M059J (cell line): ENCODE results near the gene SAYSD1. TPM values are rescaled to one million over a fixed set of nuclear protein-coding genes. Genes with fewer than 3 reads are reported as not detected.

Source experiments
- DNase-seq: peaks from one replicate; pipeline ENCODE4 v3.0.0-alpha.2; 2012; ENCODE audit warnings: low read depth
- total RNA-seq: library from RNA; depleted of rRNA; stranded (reverse); fragments of >200 nt; shearing (Covaris generic); gene quantifications from 2 replicates; pipeline ENCODE4 v1.2.3, GENCODE V29; 2014; rRNA removed

The SAYSD1 gene
- total RNA-seq, 1 experiment from 2014 or later = 24.2 TPM

DNA sequence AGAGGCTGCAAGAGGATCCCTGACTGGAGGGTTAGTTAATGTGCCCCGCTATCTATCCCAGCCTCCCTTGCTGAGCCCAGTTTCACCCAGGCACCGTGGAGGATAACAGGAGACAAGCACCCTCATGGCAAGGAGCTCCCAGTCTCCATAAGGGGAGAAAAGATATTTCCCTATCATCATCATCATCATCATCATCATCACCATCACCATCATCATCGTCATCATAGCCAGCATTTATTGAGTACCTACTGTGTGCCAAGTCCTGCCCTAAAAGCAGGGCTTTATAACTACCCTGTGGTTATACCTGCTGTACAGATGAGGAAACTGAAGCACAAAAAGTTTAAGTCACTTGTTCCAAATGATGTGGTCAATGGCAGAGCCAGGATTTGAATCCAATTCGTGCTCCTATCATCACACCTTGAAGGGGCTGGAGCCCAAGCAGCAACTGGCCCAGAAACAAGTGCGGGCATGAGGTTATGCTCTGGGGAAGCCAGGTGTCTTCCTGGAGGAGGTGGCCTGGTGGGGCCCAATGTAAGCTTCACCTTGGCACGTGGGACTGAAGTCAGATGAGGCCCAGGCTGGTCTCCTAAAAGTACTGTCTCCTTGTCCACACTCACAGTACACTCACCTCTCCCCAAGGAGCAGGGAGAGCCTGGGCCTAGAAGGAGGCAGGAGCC, 56.4 kb downstream of the SAYSD1 start:
- no peak for DNase-seq

DNA sequence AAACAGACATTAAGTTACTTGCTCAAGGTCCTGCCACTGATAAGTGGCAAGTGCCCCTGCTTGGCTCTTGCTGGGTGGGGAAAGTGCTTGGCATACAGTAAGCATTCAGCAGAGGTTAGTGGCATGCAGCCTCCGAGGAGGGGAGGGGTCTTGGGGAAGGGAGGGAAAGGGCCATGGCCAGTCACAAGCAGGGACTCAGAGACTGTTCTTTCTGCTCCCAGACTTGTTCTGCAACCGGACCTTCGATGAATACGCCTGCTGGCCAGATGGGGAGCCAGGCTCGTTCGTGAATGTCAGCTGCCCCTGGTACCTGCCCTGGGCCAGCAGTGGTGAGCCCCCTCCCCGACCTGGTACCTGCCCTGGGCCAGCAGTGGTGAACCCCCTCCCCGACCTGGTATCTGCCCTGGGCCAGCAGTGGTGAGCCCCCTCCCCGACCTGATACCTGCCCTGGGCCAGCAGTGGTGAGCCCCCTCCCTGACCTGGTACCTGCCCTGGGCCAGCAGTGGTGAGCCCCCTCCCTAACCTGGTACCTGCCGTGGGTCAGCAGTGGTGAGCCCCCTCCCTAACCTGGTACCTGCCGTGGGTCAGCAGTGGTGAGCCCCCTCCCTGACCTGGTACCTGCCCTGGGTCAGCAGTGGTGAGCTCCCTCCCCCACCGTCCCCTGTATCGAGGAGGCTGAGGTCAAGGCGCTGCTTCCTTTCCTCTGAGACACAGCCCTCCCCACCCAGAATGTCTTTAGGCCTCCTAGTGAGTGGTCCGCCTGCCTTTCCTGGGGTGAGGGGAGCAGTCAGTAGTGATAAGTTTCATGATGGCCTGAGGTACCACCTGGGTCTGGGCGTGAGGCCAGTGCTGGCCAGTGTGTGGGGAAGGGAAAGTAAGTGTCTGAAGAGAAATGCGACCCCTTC, 57.5 kb downstream of the SAYSD1 start:
- no peak for DNase-seq

DNA sequence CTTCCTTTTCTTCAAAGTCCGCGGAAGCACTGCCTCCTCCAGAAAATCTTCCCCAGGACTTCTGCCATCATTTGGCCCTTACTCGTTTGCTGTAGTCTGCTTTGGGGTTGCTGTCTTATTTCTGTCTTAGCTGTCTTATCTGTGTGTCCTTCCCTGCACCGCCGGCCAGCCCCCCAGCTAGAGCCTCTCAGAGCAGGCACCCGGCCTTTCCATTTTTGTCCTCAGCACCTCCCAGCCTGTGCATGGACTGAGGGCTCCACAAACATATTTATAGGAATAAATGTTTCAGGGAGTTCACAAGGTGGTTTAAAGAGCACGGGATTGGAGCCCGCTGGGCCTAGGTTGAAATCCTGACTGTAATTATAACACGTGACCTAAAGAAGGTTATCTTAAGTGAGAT, 58.3 kb downstream of the SAYSD1 start:
- no peak for DNase-seq

DNA sequence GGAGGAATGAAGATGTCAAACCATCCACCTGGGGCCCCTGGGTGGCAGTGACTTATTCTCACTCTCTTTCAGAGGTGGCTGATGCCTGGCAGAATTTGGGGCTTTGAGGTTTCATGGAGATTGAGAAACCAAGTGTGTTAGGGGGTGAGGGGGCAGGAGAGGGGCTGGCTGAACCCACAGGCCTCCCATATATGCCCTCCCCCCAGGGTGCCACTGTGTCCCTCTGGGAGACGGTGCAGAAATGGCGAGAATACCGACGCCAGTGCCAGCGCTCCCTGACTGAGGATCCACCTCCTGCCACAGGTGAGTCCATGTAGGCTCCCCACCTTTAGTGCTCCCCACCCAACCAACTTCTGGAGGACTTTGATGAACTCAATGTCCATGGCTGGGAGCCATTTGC, 58.8 kb downstream of the SAYSD1 start:
- no peak for DNase-seq

DNA sequence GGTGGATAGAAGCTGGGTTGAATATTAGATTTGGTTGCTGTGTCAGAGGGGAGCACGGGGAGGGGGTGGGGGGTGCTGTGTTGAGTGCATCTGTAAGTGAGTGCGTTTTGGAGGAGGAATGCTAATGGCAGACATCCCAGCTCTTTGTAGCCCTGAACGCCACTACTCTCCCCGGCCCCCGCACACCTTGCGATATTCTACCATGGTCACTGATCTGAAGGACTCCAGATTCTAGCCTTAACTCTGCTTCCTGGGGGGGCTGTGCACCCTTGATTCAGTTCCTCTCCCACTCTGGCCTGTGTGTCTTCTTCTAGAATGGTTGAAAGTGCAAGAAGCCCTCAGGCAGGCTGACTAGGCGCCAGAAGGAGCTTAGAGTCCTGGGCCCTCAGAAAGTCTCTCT, 59.3 kb downstream of the SAYSD1 start:
- DNase-seq = no peak

DNA sequence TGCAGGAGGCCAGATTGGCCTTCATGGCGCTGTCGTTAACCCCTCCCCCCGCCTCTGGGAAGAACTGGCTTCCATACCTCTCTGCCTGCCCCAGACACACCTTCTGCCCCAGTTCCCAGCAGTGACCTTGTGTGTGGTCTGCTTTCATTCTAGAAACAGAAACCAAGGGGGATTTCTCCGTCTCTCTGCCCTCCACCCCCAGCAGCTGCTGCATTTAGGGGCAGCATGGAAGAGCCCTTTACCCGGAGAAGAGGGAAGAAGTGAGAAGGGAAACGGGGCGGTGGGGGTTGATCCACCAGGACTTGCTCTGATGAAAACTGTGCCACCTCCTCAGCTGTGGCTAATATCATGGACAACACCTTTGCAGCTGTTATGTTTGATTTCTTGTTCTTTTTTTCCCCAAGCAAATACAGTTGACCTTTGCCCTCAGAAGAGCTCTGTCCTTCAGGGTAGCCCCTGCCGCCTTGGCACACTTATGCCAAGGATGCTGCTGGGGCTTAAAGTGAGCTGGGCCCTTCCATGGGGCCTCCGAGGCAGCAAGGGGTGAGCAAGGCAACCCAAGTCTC, 60.3 kb downstream of the SAYSD1 start:
- DNase-seq = no peak

Other genes starting within 250 kb of the SAYSD1 start
- not detected in 2 replicates for gene GLP1R, start 66.4 kb downstream of the SAYSD1 start, total RNA-seq
- gene KCNK5, start 114.3 kb upstream of the SAYSD1 start, total RNA-seq = not detected in 2 replicates
- not detected in 2 replicates for gene KCNK17, start 199.2 kb upstream of the SAYSD1 start, total RNA-seq
- not detected in 2 replicates for gene KCNK16, start 207.5 kb upstream of the SAYSD1 start, total RNA-seq